Measurements from ENCODE around the gene NUFIP2.

NUFIP2 gene

DNA sequence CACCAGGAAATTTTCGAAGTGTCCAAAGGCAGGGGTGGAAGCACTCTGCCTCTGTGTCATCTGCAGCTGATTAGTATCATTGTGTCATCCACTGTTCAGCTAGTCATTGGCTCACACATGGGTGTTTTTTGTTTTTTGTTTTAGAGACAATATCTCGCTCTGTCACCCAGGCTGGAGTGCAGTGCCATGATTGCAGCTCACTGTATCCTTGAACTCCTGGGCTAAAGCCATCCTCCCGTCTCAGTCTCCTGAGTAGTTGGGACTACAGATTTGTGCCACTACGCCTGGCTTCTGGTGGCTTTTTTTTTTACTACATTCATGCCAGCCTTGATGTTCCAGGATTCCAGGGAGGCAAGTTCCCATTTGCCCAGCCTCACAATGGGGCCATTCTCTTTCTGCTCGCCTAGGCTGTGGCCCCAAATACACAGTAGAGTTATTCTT is 81.2 kb downstream of the NUFIP2 start:
- no peak for FAIRE-seq
- no peak for TF ChIP-seq POLR2A (IDR thresholded peaks at IDR 0.05; ENCODE audit: low read depth, low read length)

GRCh38 chr17:29212094-29212631 is 81.8 kb downstream of the NUFIP2 start:
- DNase-seq (ENCODE audit: insufficient read length, low spot score), result no peak
- TF ChIP-seq POLR2A (IDR thresholded peaks at IDR 0.05; ENCODE audit: low read depth, low read length), result no peak
- no peak for FAIRE-seq

More for the DNA sequence above, 81.2 kb downstream of the NUFIP2 start:
- no peak for DNase-seq (ENCODE audit: insufficient read length, low spot score)

DNA sequence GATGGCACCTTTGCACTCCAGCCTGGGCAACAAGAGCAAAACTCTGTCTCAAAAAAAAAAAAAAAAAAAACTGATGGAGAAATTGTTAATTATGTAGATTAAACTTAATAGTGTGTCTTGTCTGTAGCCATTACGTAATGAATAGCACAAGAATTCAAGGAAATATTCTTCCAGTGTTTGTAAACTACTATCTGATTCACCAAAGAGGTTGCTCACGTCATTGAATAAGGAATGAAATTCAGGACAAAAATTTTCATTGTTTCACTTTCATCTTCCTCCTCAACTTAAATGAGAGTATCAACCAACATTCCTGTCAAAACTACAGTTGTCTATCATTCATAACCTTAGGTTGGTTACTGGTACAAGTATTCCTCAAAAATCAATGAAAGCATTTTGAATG is 83.1 kb downstream of the NUFIP2 start:
- TF ChIP-seq POLR2A (IDR thresholded peaks at IDR 0.05; ENCODE audit: low read depth, low read length), result no peak
- no peak for DNase-seq (ENCODE audit: insufficient read length, low spot score)
- FAIRE-seq, result no peak

- DNase-seq (ENCODE audit: insufficient read length, low spot score), result no peak
- FAIRE-seq, result no peak
These were observed 84.9 kb downstream of the NUFIP2 start for GRCh38 chr17:29209073-29209472.

GRCh38 chr17:29207975-29208374 is 86.0 kb downstream of the NUFIP2 start:
- no peak for DNase-seq (ENCODE audit: insufficient read length, low spot score)
- no peak for TF ChIP-seq POLR2A (IDR thresholded peaks at IDR 0.05; ENCODE audit: low read depth, low read length)
- FAIRE-seq, result no peak

More at GRCh38 chr17:29209073-29209472, 84.9 kb downstream of the NUFIP2 start:
- TF ChIP-seq POLR2A (IDR thresholded peaks at IDR 0.05; ENCODE audit: low read depth, low read length), result no peak
